ENCODE results near the gene PCCA.

DNA sequence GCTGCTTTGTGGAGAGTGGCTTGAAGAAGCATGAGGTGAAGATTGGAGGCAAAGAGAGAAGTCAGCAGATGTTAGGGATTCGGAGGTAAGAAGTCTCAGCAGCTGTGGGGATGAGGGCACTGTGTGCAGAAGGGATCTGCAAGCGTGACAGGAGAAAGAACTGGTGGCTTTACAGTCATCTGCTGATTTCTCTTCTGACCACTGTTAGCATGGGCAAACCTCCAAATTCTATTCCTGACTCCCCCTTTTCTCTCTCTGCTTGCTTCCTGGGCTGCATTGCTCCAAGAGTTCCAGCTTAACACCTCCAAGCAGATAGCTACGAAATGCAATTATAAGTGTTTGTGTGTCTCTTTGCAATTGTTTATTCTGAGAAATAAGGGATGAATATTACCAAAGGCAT is 340.1 kb downstream of the PCCA start:
- TF ChIP-seq POLR2A (IDR thresholded peaks at IDR 0.05) (no peak), CTCF (IDR thresholded peaks at IDR 0.05) (no peak)

All from suprapubic skin (tissue), 3 donors.